ENCODE results near the gene UVRAG. TPM values are rescaled to one million over a fixed set of nuclear protein-coding genes. Genes with fewer than 3 reads are reported as not detected.

Gene UVRAG
- total and polyA plus RNA-seq, 2 donors (not counting 1 experiment from before 2014, with no cell fraction given), result 37.7 to 94.1 TPM

DNA sequence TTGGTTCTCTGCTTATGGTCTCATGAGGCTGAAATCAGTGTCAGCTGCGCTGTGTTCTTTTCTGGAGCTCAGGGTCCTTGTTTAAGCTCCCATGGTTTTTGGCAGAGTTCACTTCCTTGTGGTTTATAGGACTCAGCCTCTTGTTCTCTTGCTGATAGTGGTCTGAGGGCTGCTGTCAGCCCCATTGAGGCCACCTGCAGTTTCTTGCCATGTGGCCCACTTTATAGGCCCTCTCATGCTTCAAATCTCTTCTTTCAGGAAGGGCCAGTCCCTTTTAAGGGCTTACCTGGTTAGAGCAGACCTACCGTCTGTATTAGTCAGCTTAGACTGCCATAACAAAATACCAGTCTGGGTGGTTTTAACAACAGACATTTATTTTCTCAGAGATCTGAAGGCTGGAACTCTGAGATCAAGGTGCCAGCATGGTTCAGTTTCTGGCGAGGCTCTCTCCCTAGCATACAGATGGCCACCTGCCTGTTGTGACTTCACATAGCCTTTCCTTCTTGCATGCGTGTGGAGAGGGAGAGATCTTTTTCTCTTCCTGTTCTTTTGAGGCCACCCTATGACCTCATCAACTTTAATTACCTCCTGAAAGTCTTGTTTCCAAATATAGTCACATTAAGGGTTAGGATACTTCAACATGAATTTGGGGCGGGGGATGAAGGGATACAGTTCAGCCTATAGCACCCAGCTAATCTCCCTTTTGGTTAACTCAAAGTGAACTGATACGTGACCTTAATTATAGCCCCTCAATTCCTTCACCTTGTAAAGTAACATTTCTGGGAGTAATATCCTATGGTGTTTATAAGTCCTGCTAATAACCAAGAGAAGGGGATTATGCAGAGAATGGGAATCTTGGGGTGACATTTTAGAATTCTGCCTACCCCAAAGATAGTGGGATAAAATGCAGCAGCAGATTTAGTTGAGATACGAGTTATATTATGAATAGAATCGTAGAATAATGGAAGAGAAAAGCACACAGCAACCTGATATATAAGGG lies 131.8 kb downstream of the UVRAG start:
- ChIA-PET CTCF (interaction anchor here (1.1 kb wide), 1 partner anchor 10 kb away, joined by 3 read pairs; no protein-coding TSS in a partner anchor), POLR2A (no interaction called here)
- peaks cover 63% of the 10 kb centered on the region for H3K4me1 Mint-ChIP-seq
- H3K27me3 Mint-ChIP-seq, result no peaks in the 10 kb centered on the region
- H3K27ac Mint-ChIP-seq, result peak overlapping the region; percentile 69
- Histone ChIP-seq H3K27ac (ENCODE audit: low read length in 2 of 2) (peak overlapping the region in 1 of 2 donors; percentile 71), H3K9me3 (ENCODE audit: control extremely low read depth in 1 of 3, control insufficient read depth in 2 of 3, insufficient read depth in 1 of 3, low read length in 2 of 3) (no peaks in the 10 kb centered on the region), H3K9ac (ENCODE audit: low read length) (peak overlapping the region; percentile 26), H3K36me3 (replicated peaks in 1 of 2; ENCODE audit: control extremely low read depth in 1 of 2, control insufficient read depth in 1 of 2, extremely low read depth in 1 of 2, insufficient read depth in 2 of 2, low read length in 1 of 2) (peaks cover 5 to 6% of the 10 kb centered on the region in 2 experiments), H3K27me3 (replicated peaks in 1 of 4; ENCODE audit: control extremely low read depth in 1 of 4, control insufficient read depth in 3 of 4, insufficient read depth in 4 of 4, low read length in 3 of 4) (no peaks in the 10 kb centered on the region), H3K4me1 (ENCODE audit: control insufficient read depth in 2 of 2, insufficient read depth in 2 of 2, low read length in 2 of 2) (peaks cover 20 to 36% of the 10 kb centered on the region in 2 donors), H2AFZ (ENCODE audit: insufficient read depth, low read depth, low read length, poor library complexity, severe bottlenecking) (no peak overlapping the region), H4K20me1 (ENCODE audit: control insufficient read depth, insufficient read depth, low read length, poor library complexity, severe bottlenecking) (peaks cover 79% of the 10 kb centered on the region), H3K4me2 (replicated peaks; ENCODE audit: low read depth, low read length, poor library complexity, severe bottlenecking) (peak overlapping the region; percentile 28), H3K4me3 (ENCODE audit: control extremely low read depth in 1 of 5, extremely low read depth in 1 of 5, insufficient read depth in 1 of 5, low read depth in 2 of 5, low read length in 4 of 5) (no peak overlapping the region), H3K79me2 (ENCODE audit: control insufficient read depth, insufficient read depth, low read length) (peaks cover 95% of the 10 kb centered on the region)
- no peak for ATAC-seq (ENCODE audit: low read depth)
- DNase-seq, result no peak
- 33% methylated on average over 2 of the region's 8 CpGs for WGBS (ENCODE audit: insufficient coverage)
- peak overlapping the region; percentile 1 for H3K4me3 Mint-ChIP-seq
- H3K9me3 Mint-ChIP-seq (ENCODE audit: insufficient read depth), result no peaks in the 10 kb centered on the region
- intact Hi-C loops (cut with micrococcal nuclease), result no loop called here
- TF ChIP-seq, protein P1, sequence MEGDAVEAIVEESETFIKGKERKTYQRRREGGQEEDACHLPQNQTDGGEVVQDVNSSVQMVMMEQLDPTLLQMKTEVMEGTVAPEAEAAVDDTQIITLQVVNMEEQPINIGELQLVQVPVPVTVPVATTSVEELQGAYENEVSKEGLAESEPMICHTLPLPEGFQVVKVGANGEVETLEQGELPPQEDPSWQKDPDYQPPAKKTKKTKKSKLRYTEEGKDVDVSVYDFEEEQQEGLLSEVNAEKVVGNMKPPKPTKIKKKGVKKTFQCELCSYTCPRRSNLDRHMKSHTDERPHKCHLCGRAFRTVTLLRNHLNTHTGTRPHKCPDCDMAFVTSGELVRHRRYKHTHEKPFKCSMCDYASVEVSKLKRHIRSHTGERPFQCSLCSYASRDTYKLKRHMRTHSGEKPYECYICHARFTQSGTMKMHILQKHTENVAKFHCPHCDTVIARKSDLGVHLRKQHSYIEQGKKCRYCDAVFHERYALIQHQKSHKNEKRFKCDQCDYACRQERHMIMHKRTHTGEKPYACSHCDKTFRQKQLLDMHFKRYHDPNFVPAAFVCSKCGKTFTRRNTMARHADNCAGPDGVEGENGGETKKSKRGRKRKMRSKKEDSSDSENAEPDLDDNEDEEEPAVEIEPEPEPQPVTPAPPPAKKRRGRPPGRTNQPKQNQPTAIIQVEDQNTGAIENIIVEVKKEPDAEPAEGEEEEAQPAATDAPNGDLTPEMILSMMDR (IDR thresholded peaks at IDR 0.05), result no peak
- no peak for TF ChIP-seq EZH2 (IDR thresholded peaks at IDR 0.05; ENCODE audit: borderline replicate concordance, insufficient read depth, low read depth, low read length, poor library complexity, severe bottlenecking)
